NCI-H187 (cell line): ENCODE results near the gene DEPDC5.
A peak's percentile ranks its signal among the peaks of the same experiment; 100 is the strongest.
"Not testable (repeated sequence)": the region's sequence is repeated elsewhere in the genome, so short reads cannot be mapped to it uniquely, and the experiment has no call there.

ENCODE experiments used
- DNase-seq, 2 experiments: peaks; one replicate each; lab custom pipeline; 2025; lab: John Stamatoyannopoulos, UW

The DEPDC5 gene

GRCh38 chr22:31753634-31754501 lies at the start of gene DEPDC5:
Gene DEPDC5 (plus strand): TSS chr22:31754019. CDS start chr22:31754922, 903 bp downstream.
- DNase-seq = peak; percentile 70 to 88

DNA sequence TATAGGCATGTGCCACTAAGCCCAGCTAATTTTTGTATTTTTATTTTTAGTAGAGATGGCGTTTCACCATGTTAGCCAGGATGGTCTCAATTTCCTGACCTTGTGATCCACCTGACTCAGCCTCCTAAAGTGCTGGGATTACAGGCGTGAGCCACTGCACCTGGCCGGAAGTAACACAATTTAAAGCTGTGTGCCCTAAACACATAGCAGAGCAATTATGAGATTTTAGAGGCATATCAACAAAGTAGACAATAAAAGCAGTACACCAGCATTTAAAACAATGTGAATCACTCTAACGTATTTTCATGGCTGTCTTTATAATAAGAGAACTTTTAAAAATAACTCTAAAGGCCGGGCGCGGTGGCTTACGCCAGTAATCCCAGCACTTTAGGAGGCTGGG lies 46.3 kb upstream of the DEPDC5 start:
- DNase-seq = no peak

DNA sequence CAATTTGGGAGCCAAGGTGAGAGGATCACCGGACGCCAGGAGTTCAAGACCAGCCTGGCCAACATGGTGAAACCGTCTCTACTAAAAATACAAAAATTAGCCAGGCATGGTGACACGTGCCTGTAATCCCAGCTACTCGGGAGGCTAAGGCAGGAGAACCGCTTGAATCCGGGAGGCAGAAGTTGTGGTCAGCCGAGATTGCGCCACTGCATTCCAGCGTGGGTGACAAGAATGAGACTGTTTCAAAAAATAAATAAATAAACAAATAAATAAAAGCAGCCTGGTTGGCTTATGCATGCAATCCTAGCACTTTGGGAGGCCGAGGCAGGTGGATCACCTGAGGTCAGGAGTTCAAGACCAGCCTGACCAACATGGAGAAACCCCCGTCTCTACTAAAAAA lies 42.6 kb upstream of the DEPDC5 start:
- not testable (repeated sequence) for DNase-seq

- DNase-seq = no peak
These were observed 38.6 kb upstream of the DEPDC5 start for GRCh38 chr22:31715147-31715778.

DNA sequence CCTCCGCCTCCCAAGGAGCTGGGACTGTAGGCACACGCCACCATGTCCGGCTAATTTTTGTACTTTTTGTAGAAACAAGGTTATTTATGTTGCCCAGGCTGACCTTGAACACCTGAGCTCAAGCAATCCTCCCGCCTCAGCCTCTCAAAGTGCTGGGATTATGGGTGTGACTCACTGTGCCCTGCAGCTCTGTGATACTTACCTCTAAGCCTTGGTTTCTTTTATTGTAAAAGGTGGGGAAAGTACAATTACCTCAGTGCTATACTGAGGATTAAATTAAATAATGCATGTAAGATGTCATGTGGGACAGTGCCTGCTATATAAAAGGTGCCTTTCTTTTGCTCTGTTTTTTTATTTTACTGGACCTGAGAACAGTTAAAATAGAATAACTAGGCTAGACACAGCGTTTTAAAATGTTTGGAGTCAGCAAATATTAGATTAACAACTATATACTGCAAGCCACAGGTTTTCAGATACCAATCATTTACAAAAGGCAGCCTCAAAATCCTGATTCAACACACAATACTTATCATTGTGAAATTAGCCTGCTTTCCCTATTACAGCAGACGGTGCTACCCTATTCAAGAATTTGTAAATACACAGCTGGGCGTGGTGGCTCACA lies 33.9 kb upstream of the DEPDC5 start:
- DNase-seq = no peak

- no peak for DNase-seq
These were observed 30.1 kb upstream of the DEPDC5 start for GRCh38 chr22:31723723-31724122.

- no peak for DNase-seq
These were observed 27.1 kb upstream of the DEPDC5 start for GRCh38 chr22:31726692-31727091.

- no peak for DNase-seq
These were observed 25.0 kb upstream of the DEPDC5 start for GRCh38 chr22:31728857-31729256.

DNA sequence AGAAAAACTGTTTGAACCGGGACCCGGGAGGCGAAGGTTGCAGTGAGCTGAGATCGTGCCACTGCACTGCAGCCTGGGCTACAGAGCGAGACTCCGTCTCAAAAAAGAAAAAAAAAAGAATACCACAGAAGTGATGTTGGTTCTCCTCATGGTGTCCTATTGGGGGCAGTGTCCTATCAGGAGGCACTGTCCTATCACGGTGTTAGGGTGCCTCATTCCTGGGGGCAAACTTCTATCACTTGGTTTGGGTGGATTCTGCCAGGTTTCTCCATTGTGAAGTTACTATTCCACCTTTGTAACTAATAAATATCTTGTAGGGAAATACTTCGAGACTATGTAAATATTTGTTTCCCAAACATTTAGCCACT lies 23.5 kb upstream of the DEPDC5 start:
- DNase-seq = no peak

GRCh38 chr22:31732089-31732829 lies 21.6 kb upstream of the DEPDC5 start:
- DNase-seq = no peak

DNA sequence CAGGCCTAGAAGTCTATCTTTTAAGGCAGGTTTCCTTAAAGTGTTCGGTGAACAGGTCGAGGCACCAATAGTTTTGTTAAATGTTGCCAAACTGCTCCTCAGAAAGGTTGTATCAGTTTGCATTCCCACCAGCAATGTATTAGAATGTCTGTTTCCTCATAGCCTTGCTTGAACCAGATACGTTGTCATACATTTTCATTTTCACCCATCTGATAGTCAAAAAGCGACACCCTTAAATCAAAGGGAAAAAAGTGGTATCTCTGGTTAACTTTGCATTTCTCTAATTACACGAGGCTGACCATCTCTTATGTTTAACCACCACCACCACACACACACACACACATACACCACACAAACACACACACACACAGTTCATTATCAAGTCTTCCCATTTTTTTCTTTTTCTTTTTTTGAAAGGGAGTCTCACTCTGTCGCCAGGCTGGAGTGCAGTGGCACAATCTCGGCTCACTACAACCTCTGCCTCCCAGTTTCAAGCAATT lies 20.2 kb upstream of the DEPDC5 start:
- no peak for DNase-seq

DNA sequence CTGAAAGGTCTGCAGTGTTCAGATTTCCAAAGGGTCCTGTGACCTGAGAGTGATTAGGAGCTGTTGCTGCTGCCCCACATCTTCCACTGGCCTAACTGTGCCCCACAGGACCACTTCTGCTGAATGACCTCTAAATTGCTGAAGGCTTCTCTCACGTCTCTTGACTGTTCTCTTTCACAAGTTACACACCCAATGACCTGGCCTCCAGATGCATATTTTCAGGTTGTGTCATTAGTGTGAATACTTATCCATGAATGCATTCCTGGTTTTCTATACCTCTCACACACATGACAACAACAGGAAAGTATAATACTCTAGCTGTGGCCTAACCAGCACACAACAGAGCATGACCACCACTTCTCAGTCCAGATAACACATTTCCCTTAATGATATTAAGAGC lies 19.3 kb upstream of the DEPDC5 start:
- DNase-seq = no peak

DNA sequence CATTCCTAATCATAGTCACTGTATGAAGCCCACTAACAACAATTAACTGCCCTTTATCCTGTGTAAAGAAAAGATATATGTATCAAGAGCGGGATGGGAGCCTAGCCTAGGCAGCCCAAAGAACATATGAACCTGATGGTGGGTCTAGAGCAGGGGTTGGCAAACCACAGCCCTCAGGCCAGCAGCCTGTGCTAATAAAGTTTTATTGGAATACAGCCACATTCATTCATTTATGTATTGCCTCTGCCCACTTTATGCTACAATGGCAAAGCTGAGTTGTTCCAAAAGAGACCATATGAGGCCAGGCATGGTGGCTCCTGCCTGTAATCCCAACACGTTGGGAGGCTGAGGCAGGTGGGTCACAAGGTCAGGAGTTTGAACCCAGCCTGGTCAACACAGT lies 17.4 kb upstream of the DEPDC5 start:
- no peak for DNase-seq

DNA sequence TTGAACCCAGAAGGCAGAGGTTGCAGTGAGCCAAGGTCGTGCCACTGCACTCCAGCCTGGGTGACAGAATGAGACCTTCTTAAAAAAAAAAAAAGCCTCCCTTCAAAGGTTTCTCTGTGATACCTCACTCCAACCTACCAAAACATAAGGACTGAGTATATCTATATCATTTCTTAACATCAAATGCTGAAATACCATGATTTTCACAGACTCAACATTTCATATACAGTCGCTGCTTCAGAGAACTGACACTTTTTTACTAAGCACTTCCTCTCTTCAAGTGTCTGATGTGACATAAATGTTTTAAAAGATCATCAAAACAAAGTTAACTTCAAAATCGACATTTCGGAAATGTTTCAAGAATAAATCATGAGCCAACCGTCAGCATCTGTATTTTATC lies 15.9 kb upstream of the DEPDC5 start:
- no peak for DNase-seq

DNA sequence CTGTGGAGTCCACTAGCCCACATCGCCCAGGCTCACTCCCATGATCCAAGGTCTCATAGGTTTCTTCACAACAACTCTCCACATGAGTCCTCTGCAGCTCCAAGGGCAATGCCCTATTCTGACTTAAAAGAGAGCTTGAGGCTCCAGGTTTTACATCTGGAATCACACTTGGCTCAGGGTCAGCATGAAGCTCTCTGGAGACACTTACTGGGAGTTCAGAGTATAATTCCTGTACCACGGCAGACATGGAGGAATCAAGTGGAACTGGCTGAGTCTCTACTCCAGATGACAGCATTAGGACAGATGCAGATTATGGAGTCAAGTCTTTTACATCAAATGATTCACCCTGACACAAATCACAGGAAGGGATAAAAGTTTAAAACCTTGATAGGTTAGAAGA lies 15.3 kb upstream of the DEPDC5 start:
- no peak for DNase-seq

GRCh38 chr22:31739795-31740201 lies 14.0 kb upstream of the DEPDC5 start:
- DNase-seq = no peak

- not testable (repeated sequence) for DNase-seq
These were observed 13.5 kb upstream of the DEPDC5 start for GRCh38 chr22:31740314-31740713.

DNA sequence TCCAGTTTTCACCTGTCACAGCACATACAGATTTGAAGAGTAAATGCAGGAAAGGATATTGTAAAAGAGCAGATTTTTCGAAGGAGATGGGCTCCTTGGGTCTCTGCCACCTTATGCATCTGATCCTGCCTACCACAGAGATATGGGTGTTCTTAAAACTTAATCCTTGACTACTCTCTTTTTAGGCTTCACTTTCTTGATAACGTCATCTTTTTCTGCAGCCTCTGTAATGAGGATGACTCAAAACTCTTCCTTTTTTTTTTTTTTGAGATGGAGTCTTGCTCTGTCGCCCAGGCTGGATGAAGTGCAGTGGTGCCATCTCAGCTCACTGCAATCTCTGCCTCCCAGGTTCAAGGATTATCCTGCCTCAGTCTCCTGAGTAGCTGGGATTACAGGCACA lies 11.7 kb upstream of the DEPDC5 start:
- no peak for DNase-seq

DNA sequence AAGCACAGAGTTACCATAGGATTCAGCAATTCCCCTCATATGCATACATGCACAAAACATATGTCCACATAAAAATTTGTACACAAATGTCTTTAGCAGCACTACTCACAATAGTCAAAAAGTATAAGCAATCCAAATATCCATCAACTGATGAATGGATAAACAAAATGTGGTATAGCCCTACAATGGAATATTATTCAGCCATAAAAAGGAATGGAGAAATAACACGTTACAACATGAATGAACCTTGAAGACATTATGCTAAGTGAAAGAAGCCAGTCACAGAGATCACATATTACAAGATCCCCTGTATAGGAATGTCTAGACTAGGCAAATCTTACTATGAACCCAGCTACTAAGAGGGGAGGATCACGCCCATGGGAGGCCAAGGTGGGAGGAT lies 11.1 kb upstream of the DEPDC5 start:
- no peak for DNase-seq

- DNase-seq = no peak
These were observed 9.9 kb upstream of the DEPDC5 start for GRCh38 chr22:31743871-31744270.

DNA sequence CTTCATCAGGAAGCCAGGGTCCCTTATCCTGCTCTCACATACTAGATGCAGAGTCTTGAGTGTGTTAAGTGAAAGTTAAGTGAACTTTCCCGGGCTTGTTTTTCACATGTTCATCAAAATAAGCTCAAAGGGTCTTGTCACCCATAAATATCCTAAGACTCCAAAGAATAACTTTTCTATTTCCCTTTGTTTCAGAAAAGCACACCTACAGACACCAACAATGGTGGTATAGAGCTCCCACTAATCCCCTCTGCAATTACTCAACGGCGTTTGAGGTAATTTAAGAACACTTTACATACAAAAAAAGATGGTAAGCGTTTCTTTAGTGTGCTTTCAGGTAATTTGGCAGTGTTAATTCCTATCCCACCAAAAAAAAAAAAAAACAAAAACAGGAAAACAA lies 6.4 kb upstream of the DEPDC5 start:
- no peak for DNase-seq

DNA sequence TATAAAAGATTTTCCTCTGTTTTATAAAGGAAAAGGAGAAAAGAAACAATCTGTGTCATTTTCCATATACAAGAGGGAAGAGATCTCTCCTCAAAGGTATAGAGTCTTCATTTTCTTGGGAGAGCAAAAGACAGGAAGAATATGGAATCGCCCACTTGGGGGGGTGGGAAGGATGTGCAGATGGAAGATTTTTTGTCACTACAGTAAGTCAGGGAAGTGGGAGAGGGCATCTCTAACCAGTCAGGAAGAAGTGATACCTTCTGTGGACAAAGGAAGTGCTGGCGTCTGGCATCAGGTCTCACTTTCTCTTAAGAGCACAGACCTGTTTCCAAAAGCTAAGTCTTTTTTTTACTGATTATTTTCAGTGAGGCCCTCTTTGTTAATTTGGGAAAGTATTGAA lies 5.3 kb upstream of the DEPDC5 start:
- no peak for DNase-seq
